IPS-11a (cell line): ENCODE results near the gene METAP2.
"Not testable (repeated sequence)": the region's sequence is repeated elsewhere in the genome, so short reads cannot be mapped to it uniquely, and the experiment has no call there.

Experiments used
- H3K4me3 ChIP-seq: one replicate; pipeline ENCODE4 v1.5.1; 2013; ENCODE audit warnings: low read depth, low read length, control low read depth

The METAP2 gene

DNA sequence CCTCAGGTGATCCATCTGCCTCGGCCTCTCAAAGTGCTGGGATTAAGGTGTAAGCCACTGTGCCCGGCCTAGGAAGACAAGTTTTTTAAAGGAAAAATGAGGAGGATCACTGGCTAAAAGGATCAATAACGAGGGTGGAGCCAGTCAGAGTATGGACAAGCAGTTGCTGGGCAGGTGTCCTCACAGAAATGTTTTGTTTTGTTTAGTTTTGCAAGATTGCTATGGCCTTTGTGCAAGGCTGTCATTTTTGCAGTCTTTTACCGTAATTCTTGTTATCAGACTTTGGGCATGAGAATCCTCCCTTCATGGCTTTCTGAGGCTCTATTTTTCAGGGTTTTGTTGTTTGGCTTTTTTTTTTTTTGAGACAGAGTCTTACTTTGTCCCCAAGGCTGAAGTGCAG lies 11.9 kb upstream of the METAP2 start:
- H3K4me3 ChIP-seq: no peak overlapping the region

DNA sequence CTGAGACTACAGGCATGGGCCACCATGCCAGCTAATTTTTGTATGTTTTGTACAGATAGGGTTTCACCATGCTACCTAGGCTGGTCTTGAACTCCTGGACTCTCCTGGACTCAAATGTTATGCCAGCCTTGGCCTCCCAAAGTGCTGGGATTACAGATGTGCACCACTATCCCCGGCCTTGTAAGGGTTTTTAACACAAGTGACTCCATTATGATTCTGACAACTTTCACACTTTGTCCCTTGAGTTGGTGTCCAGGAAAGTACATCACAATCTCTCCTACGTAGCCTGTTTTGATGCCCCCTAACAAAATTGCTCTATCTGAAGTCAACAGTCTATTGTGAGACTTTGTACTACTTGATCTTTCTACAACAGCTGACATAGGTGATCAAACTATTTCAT lies 11.4 kb upstream of the METAP2 start:
- H3K4me3 ChIP-seq: no peak overlapping the region

DNA sequence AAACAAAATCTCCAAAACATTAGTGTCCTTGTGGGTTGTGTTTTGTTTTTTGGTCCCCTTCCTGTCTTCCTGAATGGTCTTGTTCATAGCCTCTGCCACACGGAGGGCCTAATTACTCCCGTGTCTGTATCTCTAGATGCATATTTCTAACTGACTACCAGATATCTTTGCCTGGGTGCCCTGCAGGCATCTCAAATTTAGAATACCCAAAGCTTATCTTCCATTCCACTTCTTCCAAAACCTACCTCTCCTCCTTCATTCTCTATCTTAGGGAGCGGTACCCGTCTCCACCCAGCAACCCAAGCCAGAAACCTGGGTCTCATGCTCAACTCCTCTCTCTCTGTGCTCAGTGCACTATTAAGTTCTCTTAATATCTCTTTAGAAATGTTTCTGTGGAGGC lies 10.9 kb upstream of the METAP2 start:
- no peak overlapping the region for H3K4me3 ChIP-seq

DNA sequence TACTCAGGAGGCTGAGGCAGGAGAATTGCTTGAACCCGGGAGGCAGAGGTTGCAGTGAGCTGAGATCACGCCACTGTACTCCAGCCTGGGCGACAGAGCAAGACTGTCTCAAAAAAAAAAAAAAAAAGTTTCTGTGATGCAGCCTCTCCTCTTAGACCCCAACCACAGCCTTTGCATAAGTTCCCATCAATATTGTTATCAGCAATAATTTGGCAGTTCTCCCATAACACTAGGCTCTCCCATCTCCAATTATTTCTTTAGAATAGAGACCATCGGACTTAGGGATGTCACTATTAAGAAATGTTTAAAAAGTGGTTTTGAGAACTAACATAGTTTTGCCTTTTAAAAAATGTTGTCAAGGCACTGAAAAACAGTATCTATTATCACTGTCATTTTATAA lies 10.2 kb upstream of the METAP2 start:
- not testable (repeated sequence) for H3K4me3 ChIP-seq

DNA sequence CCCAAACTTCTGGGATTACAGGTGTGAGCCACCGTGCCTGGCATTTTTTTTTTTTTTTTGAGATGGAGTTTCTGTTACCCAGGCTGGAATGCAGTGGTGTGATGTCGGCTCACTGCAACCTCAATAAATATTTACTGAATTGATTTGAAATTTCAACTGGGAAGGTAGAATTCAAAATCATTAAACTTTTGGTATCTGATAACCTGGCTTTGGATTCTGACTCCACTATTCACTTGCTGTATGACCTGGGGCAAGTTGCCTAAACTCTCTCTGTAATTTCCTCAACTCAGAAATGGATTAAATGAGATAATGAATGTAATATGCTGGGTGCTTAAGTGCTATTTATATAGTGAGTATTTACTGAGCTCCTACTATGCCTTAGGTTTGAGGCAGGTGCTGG lies 8.7 kb upstream of the METAP2 start:
- H3K4me3 ChIP-seq: no peak overlapping the region

DNA sequence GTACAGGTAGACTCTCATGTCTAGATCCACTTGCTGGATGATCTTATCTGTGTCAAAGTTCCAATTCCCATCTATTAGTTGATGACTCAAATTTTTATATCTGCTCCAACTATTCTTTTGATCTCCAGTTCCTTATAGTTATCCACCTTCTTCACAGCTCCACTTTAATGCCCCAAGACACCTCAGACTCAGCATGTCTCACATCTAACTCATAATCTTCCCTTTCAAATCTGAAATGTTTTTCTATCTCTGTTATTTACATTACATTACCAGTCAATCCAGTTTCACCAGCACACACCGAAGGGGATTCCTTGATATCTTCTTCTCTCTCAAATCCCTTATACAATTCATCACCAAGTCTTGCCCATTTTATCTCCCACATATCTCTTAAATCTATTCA lies 3.7 kb upstream of the METAP2 start:
- H3K4me3 ChIP-seq: no peak overlapping the region

DNA sequence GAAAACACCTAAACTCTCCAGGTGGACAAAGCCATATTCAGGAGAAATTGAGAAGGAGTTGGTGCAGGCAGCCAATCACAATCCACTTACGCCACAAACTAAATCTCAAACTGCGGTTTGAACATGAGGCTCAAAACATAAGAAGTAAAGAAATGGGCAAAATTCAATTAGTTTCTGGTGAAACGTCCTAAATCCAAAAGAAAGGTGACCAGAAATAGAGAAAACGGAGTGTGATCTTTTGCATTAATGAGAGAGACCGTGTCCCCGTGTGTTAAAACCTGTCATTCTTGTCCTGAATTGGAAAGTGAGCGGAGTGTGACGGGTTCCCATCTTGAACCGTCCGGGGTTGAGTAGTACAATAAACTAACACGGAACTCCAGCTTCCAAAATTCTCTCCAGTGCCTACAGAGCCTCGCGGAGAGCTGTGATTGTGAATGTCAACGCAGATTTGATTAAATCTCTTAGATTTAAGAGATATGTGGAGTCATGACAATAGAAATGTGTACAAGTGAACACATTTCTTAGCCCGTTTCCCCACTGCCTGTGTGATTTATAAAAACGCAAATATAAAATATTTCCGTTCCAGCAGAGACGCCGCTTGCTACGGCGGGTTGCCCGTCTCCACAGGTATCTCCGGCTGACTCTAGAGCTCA lies 595 bp upstream of the METAP2 start:
- peak overlapping the region; percentile 96 for H3K4me3 ChIP-seq

DNA sequence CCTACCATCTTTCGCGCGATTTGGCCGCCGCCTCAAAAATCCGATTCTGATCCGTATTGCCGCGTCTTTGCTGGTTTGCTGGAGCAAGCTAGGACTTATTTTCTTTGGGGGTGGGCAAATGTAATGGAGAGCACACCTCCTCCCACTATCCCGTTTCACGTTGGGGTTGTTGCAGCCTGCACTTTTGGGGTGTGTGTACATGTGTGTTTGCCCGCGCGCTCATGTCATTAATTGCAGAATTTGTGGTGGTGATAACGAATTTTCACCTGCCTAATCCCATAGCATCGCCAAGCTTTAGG lies 657 bp downstream of the METAP2 start:
- peak overlapping the region; percentile 96 for H3K4me3 ChIP-seq

DNA sequence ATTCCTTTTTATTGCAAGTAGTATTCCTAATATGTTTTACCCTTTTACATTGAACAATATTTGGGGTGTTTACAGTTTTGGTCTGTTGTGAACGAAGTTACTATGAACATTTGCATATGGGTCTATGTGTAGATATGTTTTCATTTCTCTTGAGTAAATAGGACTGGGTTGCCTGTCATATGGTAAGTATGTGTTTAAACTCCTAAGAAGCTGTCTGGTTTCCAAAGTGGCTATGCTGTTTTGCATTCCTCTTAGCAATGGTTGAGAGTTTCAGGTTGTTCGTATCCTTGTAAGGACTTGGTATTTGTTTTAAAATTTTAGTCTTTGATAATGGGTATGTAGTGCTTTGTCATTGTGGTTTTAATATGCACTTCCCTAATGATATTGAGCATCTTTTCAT lies 6.3 kb downstream of the METAP2 start:
- H3K4me3 ChIP-seq: no peak overlapping the region

DNA sequence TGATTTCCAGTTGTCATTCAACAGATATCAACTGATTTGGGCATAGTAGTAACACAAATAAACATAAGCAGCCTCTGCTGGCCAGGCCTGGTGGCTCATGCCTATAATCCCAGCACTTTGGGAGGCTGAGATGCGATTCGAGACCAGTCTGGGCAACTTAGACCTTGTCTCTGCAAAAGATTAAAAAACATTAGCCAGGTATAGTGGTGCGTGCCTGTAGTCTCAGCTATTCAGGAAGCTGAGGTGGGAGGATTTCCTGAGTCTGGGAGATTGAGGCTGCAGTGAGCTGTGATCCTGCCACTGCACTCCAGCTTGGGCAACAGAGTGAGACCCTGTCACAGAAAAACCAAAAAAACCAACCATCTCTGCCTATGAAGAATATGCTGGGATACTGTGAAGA lies 7.1 kb downstream of the METAP2 start:
- no peak overlapping the region for H3K4me3 ChIP-seq

DNA sequence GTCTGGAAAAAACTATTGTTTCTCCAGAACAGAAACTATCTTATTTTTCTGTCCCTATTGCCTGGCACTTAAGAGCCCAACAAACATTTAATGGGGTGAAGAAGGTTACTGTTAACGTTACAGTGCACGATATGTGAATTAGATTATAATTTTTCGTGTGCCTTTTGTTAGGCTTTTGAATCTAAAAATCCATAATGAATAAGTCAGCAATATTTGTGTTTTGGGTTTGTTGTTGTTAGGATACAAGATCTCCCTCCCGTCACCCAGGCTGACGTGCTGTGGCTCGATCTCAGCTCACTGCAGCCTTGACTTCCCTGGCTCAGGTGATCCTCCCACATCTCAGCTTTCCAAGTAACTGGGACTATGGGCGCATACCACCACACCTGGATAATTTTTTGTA lies 7.9 kb downstream of the METAP2 start:
- no peak overlapping the region for H3K4me3 ChIP-seq

DNA sequence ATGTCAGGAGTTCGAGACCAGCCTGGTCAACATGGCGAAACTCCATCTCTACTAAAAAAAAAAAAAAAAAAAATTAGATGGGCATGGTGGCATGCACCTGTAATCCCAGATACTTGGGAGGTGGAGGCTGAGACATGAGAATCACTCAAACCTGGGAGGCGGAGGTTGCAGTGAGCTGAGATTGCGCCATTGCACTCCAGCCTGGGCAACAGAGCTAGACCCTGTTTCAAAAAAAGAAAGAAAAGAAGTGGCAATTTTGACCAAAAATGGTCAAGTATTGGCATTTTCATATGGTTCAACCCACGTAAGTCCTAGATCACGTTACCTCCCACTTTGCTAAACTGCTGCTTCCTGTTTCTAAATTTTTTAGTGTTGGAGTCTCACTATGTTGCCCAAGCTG lies 8.6 kb downstream of the METAP2 start:
- H3K4me3 ChIP-seq: not testable (repeated sequence)

DNA sequence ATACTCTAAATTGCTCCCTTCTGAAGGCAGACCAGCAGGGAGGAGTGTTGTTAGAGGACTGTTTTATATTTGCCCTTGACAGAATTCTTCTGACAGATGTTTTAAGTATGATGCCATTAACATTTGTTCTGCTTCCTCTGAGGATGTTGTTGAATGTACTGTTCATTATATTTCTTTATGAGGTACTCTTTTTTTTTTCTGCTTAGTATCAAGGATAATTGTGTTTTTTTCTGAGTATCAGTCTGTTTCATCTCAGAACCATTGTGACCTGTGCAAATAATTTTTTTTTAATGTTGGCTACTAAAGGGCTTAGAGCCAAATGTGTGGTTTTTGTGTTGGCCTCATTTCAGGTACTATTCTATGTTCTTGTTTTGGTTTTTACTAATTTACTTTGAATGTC lies 10.6 kb downstream of the METAP2 start:
- H3K4me3 ChIP-seq: no peak overlapping the region

DNA sequence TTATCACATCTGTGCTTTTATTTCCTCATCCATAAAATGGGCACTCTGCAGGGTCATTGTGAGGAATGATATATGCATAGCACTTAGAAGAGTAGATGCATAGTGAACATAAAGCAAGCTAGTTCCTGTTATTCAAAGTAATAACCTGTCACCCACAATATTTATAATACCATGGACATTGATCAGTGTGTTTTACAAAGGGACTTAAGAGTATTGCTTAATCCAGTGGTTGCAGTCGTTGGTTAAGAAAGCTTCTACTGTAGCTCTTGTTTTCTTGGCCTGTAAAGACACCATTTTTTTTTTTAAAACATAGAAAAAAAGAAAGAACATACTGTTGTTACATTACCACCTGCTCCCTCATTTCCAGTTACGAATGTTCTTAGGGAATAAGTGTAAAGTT lies 13.1 kb downstream of the METAP2 start:
- no peak overlapping the region for H3K4me3 ChIP-seq

DNA sequence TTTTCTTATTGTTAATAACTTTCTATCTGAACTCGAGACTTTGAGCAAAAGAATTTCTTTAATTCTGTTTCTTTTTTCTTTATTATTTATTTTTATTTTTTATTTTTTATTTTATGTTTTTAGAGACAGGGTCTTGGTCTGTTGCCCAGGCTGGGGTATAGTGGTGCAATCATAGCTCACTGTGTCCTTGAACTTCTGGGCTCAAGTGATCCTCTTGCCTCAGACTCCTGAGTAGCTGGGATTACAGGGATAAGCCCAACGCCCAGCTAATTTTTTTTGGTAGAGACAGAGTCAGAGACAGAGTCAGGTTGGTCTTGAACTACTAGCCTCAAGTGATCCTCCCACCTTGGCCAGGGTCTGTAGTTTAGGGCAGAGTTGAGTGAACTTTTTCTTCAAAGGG lies 18.5 kb downstream of the METAP2 start:
- no peak overlapping the region for H3K4me3 ChIP-seq

DNA sequence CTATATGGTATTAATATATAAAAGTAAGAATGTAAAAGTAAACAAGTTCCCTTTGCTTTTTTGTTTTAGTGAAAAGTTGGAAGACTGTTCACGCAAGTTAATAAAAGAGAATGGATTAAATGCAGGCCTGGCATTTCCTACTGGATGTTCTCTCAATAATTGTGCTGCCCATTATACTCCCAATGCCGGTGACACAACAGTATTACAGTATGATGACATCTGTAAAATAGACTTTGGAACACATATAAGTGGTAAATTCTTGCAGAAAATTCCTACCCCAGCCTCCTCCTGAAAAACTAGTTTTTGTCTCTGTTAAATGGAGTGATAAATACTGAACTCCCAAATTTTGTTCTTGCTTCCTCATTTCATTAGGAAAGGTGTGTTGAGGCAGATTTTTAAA lies 20.9 kb downstream of the METAP2 start:
- H3K4me3 ChIP-seq: no peak overlapping the region

DNA sequence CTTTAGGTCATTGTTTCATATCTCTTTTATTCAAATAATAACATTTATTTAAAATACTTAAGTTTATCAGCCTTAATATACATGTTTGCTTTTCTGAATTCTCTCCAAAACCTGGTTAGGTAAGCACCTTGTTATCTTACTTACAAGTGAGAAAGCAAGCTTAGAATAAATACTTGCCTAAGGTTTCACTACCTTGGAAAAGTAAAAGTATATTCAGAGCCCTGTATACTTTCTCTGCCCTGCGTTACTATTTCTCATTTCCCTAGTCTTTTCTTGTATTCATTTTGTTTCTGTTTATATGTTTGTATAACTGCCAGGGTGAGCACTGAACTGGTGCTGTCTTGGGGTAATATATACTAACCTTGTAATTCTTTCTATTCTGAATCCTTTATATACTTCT lies 21.5 kb downstream of the METAP2 start:
- H3K4me3 ChIP-seq: no peak overlapping the region

DNA sequence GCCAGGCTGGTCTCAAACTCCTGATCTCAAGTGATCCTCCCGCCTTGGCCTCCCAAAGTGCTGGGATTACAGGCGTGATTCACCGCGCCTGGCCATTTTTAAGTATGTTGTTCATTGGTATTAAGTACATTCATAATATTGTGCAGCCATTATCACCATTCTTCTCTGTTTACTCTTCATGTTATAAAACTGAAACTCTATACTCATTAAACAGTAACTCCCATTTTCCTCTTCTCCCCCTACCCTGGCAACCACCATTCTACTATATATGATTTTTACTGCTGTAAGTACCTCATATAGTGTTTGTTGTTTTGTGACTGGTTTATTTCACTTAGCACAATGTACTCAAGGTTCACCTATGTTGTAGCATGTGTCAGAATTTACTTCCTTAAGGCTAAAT lies 23.1 kb downstream of the METAP2 start:
- H3K4me3 ChIP-seq: no peak overlapping the region

DNA sequence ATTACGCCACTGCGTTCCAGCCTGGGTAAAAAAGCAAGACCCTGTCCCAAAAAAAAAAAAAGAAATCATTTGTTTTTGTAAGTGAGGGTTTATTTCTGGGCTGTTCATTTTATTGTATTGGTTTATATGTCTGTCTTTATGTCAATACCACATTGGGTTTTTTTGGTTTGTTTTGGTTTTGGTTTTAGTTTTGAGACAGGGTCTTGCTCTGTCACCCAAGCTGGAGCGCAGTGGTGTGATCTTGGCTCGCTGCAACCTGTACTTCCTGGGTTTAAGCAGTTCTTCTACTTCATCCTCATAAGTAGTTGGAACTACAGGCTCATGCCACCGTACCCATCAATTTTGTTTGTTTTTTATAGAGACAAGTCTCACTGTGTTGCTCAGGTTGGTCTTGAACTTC lies 25.0 kb downstream of the METAP2 start:
- no peak overlapping the region for H3K4me3 ChIP-seq

DNA sequence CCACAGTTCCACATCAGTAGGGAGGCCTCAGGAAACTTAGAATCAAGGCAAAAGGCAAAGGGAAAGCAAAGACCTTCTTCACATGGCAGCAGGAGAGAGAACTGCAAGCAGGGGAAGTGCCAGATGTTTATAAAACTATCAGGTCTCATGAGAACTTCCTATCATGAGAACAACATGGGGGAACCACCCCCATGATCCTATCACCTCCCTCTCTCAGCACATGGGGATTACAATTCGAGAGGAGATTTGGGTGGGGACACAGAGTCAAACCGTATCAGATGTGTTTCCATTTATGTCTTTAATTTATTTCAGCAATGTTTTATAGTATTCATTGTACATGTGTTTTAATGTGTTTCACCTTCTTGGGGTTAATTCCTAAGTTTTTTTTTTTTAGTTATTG lies 25.8 kb downstream of the METAP2 start:
- no peak overlapping the region for H3K4me3 ChIP-seq

DNA sequence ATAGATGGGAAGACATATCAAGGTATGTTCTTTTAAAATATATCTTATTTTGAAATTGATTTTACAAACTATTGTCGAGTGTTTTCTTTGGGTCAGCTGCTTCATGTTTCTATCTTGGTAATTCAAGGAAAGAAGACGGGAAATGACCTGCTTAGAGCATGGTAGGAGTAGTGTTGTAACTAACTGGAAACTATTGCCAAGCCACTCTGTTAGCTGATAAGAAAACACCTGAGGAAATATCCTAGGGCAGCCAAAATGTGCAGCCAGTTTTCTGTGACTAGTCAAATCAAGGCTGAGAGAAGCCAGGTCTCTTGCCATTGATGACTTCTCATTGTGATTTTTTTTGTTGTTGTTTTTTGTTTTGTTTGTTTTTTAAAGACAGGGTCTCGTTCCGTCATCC lies 30.2 kb downstream of the METAP2 start:
- H3K4me3 ChIP-seq: no peak overlapping the region

DNA sequence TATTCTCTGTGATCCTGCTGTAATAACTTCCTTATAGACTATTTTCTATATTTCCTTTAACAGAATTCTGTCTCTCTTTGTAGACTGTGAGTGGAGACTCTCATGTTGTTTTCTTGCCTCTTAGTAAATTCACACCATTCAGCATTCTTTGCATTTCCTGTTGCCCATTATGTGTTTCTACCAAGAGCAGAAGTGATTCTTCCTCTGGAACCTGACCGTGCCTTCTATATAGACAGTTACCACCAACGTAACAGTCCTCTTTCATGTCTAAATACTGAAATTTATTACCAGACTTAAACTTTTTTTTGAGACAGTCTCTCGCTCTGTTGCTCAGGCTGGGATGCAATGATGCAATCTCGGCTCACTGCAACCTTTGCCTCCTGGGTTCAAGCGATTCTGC lies 31.1 kb downstream of the METAP2 start:
- H3K4me3 ChIP-seq: no peak overlapping the region

DNA sequence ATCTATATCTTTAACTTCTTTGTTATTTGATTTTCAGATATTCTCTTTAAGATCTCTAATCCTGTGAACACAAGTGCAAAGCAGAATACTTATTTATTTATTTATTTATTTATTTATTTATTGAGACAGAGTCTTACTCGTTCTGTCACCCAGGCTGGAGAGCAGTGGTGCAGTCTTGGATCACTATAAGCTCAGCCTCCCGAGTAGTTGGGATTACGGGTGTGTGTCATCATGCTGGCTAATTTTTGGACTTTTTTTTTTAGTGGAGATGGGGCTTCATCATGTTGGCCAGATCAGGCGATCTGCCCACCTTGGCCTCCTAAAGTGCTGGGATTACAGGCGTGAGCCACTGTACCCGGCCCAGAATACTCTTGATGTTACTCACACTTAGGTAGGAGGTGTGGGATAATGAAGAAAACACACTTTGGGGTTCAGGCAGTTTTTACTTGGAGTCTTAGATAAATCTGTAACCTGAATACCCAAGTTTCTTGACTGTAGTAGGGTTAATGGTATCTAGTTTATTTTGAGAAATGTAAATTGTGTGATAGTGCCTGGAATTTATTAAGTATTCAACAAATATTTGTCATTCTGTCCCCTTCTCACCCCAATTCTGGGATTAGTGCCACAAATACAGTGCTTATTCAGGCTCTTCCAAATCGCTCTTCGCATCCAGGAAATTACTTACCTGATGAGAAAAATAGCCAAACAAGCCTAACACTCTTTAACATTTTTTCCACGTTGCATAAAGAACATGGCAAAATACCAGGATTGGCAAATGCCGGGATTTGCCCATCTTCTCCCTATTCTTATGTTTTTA lies 33.0 kb downstream of the METAP2 start:
- no peak overlapping the region for H3K4me3 ChIP-seq
